Sigmoid colon (tissue), 4 donors: ENCODE data around the gene OR6C76.

Experiments
- POLR2A ChIP-seq, 2 donors: fragments of 450-650 bp; IDR thresholded peaks; one replicate each; pipeline ENCODE4 v1.6.1; 2016; ENCODE audit warnings: antibody characterized with exemption in 2 of 2, mild to moderate bottlenecking in 2 of 2, moderate library complexity in 2 of 2
- POLR2AphosphoS5 ChIP-seq, 4 donors: sonication (generic); formaldehyde crosslinking; IDR thresholded peaks; one replicate each; pipeline ENCODE4 v1.6.1; 2017; ENCODE audit warnings: antibody characterized with exemption in 4 of 4

DNA sequence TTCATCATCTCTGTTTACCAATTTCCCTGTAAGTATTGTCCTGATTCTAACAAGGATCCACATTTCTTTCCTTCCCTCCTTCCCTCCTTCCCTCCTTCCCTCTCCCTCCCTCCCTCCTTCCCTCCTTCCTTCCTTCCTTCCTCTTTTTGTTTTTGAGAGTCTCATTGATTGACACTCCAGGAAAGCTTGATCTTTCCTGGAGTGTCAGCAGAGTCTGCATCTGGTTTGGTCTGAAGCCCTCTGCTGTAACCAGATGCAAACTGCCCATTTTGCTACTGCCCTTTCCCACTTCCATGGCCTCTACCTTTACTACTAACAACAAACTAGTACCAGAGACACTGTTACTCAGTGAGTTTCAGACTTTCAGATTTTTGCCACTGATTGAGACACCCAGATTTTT, 40.2 kb upstream of the OR6C76 start:
- no peak for TF ChIP-seq POLR2A (IDR thresholded peaks at IDR 0.05)
- TF ChIP-seq POLR2AphosphoS5 (IDR thresholded peaks at IDR 0.05), result no peak
